SK-N-SH (cell line): ENCODE measurements around the gene CADM2.

Source experiments
- POLR2AphosphoS5 ChIP-seq: IDR thresholded peaks from 2 replicates; pipeline ENCODE4 v1.6.1; 2012; ENCODE audit warnings: low read depth, low read length
- TF ChIP-seq, protein P1 (sequence below): IDR thresholded peaks from 2 replicates; pipeline ENCODE4 v1.4.0; 2012; ENCODE audit warnings: low read depth, borderline replicate concordance

DNA sequence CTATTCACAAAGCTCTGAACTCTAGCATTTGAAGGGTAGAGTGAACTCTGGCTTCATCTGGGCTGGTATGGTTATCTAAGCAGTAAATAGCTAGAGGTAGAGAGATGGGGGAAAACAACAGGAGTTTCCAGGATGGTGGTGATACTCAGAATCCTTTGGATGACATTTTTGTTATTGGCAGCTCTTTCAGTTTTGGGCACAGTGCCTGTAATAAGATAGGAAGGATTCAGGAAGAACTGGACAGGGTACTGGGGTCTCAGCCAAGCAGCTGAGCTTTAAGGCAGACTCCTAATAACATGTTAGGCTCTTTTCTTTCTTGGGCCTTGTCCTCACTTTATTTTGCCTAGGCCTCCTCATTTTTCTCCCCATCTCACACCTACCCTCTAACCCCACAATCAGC, 338.5 kb downstream of the CADM2 start:
- TF ChIP-seq, protein P1, sequence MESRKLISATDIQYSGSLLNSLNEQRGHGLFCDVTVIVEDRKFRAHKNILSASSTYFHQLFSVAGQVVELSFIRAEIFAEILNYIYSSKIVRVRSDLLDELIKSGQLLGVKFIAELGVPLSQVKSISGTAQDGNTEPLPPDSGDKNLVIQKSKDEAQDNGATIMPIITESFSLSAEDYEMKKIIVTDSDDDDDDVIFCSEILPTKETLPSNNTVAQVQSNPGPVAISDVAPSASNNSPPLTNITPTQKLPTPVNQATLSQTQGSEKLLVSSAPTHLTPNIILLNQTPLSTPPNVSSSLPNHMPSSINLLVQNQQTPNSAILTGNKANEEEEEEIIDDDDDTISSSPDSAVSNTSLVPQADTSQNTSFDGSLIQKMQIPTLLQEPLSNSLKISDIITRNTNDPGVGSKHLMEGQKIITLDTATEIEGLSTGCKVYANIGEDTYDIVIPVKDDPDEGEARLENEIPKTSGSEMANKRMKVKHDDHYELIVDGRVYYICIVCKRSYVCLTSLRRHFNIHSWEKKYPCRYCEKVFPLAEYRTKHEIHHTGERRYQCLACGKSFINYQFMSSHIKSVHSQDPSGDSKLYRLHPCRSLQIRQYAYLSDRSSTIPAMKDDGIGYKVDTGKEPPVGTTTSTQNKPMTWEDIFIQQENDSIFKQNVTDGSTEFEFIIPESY = no peak
- TF ChIP-seq POLR2AphosphoS5 = no peak
